Brain microvascular endothelial cell (primary cell): ENCODE measurements around the gene SRCIN1.

Experiments used
- DNase-seq: peaks from one replicate; pipeline ENCODE4 v3.0.0-alpha.2; 2020
- H3K27ac ChIP-seq: fragments of 250-450 bp; sonication (Bioruptor Pico); 2 replicates; pipeline ENCODE4 v1.5.1; 2020; ENCODE audit warnings: mild to moderate bottlenecking, moderate library complexity
- H3K27me3 ChIP-seq: fragments of 250-450 bp; sonication (Bioruptor Pico); replicated peaks from 2 replicates; pipeline ENCODE4 v1.5.1; 2020; ENCODE audit warnings: mild to moderate bottlenecking
- H3K36me3 ChIP-seq: fragments of 250-450 bp; sonication (Bioruptor Pico); replicated peaks from 2 replicates; pipeline ENCODE4 v1.5.1; 2020; ENCODE audit warnings: mild to moderate bottlenecking
- H3K4me3 ChIP-seq: 2 replicates; pipeline ENCODE4 v1.5.1; 2011; ENCODE audit warnings: low read depth, mild to moderate bottlenecking, control low read depth, low read length, moderate library complexity
- CTCF ChIP-seq: IDR thresholded peaks from 2 replicates; pipeline ENCODE4 v1.5.1; 2011; ENCODE audit warnings: low read depth, mild to moderate bottlenecking, moderate library complexity, low read length, control low read depth, inconsistent platforms; ENCODE audit errors: missing control alignments
- in situ Hi-C: cut with HindIII; loops from 2 replicates; pipeline ENCODE4 v1.10.0; 2017; ENCODE audit warnings: low sequenced_read_pairs, low pct_ligation_motif_present

The SRCIN1 gene

GRCh38 chr17:38544175-38544838 is 61.4 kb downstream of the SRCIN1 start:
- Histone ChIP-seq H3K36me3 (no peaks in the 10 kb centered on the region), H3K27me3 (no peaks in the 10 kb centered on the region), H3K27ac (no peak overlapping the region), H3K4me3 (no peak overlapping the region)
- no peak for TF ChIP-seq CTCF
- in situ Hi-C loops, result no loop called here
- no peak for DNase-seq

GRCh38 chr17:38543403-38544174 is 62.2 kb downstream of the SRCIN1 start:
- Histone ChIP-seq H3K27ac (no peak overlapping the region), H3K4me3 (no peak overlapping the region), H3K27me3 (no peaks in the 10 kb centered on the region), H3K36me3 (no peaks in the 10 kb centered on the region)
- in situ Hi-C loops, result no loop called here
- no peak for TF ChIP-seq CTCF
- DNase-seq, result no peak

- in situ Hi-C loops, result no loop called here
- TF ChIP-seq CTCF, result no peak
- Histone ChIP-seq H3K27ac (no peak overlapping the region), H3K36me3 (no peaks in the 10 kb centered on the region), H3K4me3 (no peak overlapping the region), H3K27me3 (no peaks in the 10 kb centered on the region)
- no peak for DNase-seq
Observed at GRCh38 chr17:38542286-38542685, 63.5 kb downstream of the SRCIN1 start.

GRCh38 chr17:38541281-38541680 is 64.5 kb downstream of the SRCIN1 start:
- DNase-seq, result no peak
- Histone ChIP-seq H3K27me3 (no peaks in the 10 kb centered on the region), H3K36me3 (no peaks in the 10 kb centered on the region), H3K4me3 (no peak overlapping the region), H3K27ac (no peak overlapping the region)
- TF ChIP-seq CTCF, result no peak
- in situ Hi-C loops, result no loop called here

- in situ Hi-C loops, result no loop called here
- DNase-seq, result no peak
Observed at GRCh38 chr17:38540514-38541045, 65.2 kb downstream of the SRCIN1 start.

More at GRCh38 chr17:38540514-38541045, 65.2 kb downstream of the SRCIN1 start:
- TF ChIP-seq CTCF, result no peak
- Histone ChIP-seq H3K27ac (no peak overlapping the region), H3K27me3 (no peaks in the 10 kb centered on the region), H3K4me3 (no peak overlapping the region), H3K36me3 (no peaks in the 10 kb centered on the region)
